ENCODE measurements around the gene ZNF142.

The ZNF142 gene, protein sequence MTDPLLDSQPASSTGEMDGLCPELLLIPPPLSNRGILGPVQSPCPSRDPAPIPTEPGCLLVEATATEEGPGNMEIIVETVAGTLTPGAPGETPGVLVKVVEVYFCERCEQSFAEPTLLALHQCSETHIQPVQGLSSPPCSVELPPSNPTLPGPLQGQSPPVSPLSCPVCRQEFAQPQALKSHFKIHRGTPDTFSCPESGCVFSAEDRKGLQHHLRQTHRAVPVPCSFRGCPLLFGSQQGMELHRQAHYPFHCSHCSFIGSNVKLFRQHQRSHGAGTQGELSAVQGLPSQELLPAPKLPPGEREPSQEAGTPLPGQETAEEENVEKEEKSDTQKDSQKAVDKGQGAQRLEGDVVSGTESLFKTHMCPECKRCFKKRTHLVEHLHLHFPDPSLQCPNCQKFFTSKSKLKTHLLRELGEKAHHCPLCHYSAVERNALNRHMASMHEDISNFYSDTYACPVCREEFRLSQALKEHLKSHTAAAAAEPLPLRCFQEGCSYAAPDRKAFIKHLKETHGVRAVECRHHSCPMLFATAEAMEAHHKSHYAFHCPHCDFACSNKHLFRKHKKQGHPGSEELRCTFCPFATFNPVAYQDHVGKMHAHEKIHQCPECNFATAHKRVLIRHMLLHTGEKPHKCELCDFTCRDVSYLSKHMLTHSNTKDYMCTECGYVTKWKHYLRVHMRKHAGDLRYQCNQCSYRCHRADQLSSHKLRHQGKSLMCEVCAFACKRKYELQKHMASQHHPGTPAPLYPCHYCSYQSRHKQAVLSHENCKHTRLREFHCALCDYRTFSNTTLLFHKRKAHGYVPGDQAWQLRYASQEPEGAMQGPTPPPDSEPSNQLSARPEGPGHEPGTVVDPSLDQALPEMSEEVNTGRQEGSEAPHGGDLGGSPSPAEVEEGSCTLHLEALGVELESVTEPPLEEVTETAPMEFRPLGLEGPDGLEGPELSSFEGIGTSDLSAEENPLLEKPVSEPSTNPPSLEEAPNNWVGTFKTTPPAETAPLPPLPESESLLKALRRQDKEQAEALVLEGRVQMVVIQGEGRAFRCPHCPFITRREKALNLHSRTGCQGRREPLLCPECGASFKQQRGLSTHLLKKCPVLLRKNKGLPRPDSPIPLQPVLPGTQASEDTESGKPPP (N-terminal part only)

GRCh38 chr2:218659258-218659987 is at the start of gene ZNF142, which contains the start of gene BCS1L:
TSS of gene ZNF142 (minus strand) at chr2:218659623. CDS start at chr2:218656429, 3,194 bp downstream.
TSS of gene BCS1L (plus strand) at chr2:218659683. CDS start at chr2:218660988, 1,305 bp downstream.
- peak within 1 kb of the TSS; percentile 71 for H3K27ac ChIP-seq
- TF ChIP-seq ZFX (IDR thresholded peaks at IDR 0.05; ENCODE audit: borderline replicate concordance) = no peak

DNA sequence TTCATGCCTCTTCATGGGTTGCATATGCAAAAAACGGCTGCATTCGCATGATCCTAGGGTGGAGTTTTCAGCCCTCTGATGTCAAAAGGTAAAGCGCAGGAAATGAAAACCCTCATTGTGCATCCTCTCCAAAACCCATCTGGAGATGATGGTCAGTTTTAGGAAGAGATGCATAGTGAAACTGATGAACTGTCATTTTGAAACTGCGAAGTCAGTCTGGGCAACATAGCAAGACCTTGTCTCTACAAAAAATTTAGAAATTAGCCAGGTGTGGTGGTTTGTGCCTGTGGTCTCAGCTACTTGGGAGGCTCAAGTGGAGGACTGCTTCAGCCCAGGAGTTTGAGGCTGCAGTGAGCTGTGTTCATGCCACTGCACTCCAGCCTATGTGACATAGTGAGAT is 48.7 kb upstream of the ZNF142 start:
- TF ChIP-seq ZFX (IDR thresholded peaks at IDR 0.05; ENCODE audit: borderline replicate concordance) = no peak
- H3K27ac ChIP-seq = no peak overlapping the region

- TF ChIP-seq, protein P1, sequence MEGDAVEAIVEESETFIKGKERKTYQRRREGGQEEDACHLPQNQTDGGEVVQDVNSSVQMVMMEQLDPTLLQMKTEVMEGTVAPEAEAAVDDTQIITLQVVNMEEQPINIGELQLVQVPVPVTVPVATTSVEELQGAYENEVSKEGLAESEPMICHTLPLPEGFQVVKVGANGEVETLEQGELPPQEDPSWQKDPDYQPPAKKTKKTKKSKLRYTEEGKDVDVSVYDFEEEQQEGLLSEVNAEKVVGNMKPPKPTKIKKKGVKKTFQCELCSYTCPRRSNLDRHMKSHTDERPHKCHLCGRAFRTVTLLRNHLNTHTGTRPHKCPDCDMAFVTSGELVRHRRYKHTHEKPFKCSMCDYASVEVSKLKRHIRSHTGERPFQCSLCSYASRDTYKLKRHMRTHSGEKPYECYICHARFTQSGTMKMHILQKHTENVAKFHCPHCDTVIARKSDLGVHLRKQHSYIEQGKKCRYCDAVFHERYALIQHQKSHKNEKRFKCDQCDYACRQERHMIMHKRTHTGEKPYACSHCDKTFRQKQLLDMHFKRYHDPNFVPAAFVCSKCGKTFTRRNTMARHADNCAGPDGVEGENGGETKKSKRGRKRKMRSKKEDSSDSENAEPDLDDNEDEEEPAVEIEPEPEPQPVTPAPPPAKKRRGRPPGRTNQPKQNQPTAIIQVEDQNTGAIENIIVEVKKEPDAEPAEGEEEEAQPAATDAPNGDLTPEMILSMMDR (IDR thresholded peaks at IDR 0.05) = no peak
- no peak for TF ChIP-seq ZFX (IDR thresholded peaks at IDR 0.05; ENCODE audit: borderline replicate concordance)
- no peak overlapping the region for H3K27ac ChIP-seq
Measured at GRCh38 chr2:218703341-218703740, 43.9 kb upstream of the ZNF142 start.

DNA sequence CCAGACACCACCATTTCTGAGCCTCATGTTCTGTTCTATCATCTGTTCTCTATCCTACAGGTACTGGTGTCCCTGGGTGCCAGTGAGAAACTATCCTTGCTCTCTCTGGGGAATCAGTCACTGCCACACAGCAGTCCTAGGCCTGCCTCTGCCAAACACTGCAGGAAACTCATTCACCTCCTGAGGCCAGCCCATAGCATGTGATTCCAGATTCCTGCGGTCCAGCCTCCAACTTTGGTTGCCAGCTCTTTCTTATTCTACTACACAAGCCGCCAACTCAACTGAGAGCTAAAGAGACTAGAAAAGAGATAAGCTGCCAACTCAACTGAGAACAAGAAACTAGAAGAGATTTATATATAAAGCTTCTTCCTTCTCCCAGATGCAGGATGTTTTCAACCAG is 42.4 kb upstream of the ZNF142 start:
- no peak for TF ChIP-seq ZFX (IDR thresholded peaks at IDR 0.05; ENCODE audit: borderline replicate concordance)
- TF ChIP-seq, protein P1 (IDR thresholded peaks at IDR 0.05) = no peak
- H3K27ac ChIP-seq = no peak overlapping the region

- TF ChIP-seq, protein P1 (IDR thresholded peaks at IDR 0.05) = no peak
- no peak for TF ChIP-seq ZFX (IDR thresholded peaks at IDR 0.05; ENCODE audit: borderline replicate concordance)
- no peak overlapping the region for H3K27ac ChIP-seq
Measured at GRCh38 chr2:218698885-218699284, 39.5 kb upstream of the ZNF142 start.

GRCh38 chr2:218694405-218695145 is 35.2 kb upstream of the ZNF142 start:
- TF ChIP-seq, protein P1 (IDR thresholded peaks at IDR 0.05) = no peak
- TF ChIP-seq ZFX (IDR thresholded peaks at IDR 0.05; ENCODE audit: borderline replicate concordance) = no peak
- H3K27ac ChIP-seq = no peak overlapping the region

GRCh38 chr2:218691234-218691633 is 31.8 kb upstream of the ZNF142 start:
- TF ChIP-seq, protein P1 (IDR thresholded peaks at IDR 0.05) = no peak
- H3K27ac ChIP-seq = no peak overlapping the region

All from 22Rv1 (cell line).